Fibroblast of the aortic adventitia (primary cell): Measurements from ENCODE around the gene ECSCR. TPM values are rescaled to one million over a fixed set of nuclear protein-coding genes. Genes with fewer than 3 reads are reported as not detected.

Experiments
- DNase-seq: peaks from one replicate; pipeline ENCODE4 v3.0.0-alpha.2; 2010; ENCODE audit warnings: low read depth
- H3K4me3 ChIP-seq: 2 replicates; pipeline ENCODE4 v1.5.1; 2011; ENCODE audit warnings: low read depth, mild to moderate bottlenecking, control low read depth, low read length, moderate library complexity
- total RNA-seq: library from RNA; depleted of rRNA; stranded (reverse); fragments of >200 nt; gene quantifications from 2 replicates; pipeline ENCODE4 v1.2.3, GENCODE V29; 2012; ENCODE audit warnings: low replicate concordance
- TF ChIP-seq, protein P1 (sequence below): IDR thresholded peaks from 2 replicates; pipeline ENCODE4 v1.5.1; 2011; ENCODE audit warnings: mild to moderate bottlenecking, low read length, control low read depth, inconsistent platforms; ENCODE audit not compliant: insufficient read depth

ECSCR gene
- total RNA-seq, 1 donor = 0.36 TPM

DNA sequence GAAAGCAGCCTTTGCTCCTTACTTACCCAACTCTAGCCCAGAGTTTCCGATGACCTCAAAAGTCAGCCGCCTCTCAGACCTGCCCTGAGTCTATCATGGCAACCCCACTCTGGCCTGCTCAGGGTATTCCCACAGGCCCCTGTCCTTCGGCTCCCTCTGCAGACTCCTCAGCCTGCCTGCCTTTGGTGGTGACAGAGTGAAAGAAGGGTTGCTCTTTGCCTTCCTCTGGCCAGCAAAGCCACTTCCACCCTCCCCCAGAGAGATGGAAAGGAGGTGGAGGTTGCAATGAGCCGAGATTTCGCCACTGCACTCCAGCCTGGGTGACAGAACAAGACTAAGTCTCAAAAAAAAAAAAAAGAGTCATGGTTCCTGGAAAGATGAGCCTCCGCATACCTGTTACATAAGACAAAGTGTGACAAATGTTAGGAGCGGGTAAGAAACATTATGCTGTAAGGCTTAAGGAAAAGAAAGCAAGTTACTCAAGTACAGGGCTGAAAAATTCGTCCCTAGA is 5.9 kb upstream of the ECSCR start:
- TF ChIP-seq, protein P1, sequence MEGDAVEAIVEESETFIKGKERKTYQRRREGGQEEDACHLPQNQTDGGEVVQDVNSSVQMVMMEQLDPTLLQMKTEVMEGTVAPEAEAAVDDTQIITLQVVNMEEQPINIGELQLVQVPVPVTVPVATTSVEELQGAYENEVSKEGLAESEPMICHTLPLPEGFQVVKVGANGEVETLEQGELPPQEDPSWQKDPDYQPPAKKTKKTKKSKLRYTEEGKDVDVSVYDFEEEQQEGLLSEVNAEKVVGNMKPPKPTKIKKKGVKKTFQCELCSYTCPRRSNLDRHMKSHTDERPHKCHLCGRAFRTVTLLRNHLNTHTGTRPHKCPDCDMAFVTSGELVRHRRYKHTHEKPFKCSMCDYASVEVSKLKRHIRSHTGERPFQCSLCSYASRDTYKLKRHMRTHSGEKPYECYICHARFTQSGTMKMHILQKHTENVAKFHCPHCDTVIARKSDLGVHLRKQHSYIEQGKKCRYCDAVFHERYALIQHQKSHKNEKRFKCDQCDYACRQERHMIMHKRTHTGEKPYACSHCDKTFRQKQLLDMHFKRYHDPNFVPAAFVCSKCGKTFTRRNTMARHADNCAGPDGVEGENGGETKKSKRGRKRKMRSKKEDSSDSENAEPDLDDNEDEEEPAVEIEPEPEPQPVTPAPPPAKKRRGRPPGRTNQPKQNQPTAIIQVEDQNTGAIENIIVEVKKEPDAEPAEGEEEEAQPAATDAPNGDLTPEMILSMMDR = no peak
- DNase-seq = no peak
- no peak overlapping the region for H3K4me3 ChIP-seq

DNA sequence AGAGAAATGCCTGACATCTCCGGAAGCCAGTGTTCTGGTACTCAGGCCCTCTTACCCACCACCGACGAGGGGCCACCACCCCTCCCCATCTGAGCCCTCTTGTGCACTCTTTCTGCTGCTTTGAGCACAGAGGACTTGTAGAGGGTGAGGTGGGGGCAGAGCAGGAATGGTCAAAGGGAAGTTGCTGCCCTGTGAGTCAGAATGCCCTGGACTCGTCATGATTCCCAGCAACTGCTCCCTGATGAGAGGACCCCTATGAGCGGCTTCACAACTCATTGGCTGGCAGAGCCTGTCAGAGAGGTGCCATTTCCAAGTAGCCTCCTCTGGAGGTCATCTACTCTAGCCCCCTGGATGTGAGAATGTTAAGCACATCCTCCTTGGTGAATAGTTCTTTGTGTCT is 845 bp downstream of the ECSCR start:
- H3K4me3 ChIP-seq = no peak overlapping the region
- peak; percentile 49 for DNase-seq
- TF ChIP-seq, protein P1 = no peak

DNA sequence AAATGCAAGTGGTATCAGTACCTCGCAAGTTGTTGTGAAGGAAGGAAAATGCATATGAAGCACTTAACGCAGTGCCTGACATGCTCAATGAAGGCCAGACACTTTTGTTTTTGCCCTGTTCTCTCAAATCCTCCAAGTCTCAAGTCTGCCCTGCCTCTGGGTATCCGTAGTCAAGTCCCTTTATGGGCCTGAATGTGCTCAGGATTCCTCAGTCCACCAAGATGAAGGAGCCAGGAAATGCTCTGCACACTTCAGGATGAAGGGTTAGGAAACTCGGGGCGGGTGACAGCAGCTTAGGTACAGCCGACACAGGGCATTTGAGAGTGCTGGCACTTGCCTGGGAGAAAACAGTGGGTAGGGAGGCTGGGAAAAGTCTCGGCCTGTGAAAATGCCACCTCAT is 1.4 kb downstream of the ECSCR start:
- TF ChIP-seq, protein P1 = no peak
- H3K4me3 ChIP-seq = no peak overlapping the region
- no peak for DNase-seq

DNA sequence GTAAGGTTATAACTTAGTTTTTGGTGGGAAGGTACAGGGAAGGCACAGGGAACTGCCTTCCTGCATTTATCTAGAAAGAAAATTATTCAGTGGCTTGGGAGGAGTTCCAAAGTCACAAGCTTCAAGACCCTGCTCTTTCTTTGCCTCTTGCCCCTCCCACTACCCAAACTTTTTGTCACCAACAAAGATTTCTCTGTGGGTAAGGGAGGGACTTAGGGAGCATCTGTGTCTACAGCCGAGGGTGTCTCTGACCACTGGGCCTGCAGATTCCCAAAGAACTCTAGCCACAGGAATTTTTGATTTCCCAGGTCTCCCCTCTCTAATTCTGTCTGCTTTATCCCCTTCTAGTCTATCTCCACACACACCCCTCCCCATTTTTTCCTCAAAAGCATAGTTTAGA is 2.1 kb downstream of the ECSCR start:
- TF ChIP-seq, protein P1 = no peak
- DNase-seq = no peak
- no peak overlapping the region for H3K4me3 ChIP-seq

DNA sequence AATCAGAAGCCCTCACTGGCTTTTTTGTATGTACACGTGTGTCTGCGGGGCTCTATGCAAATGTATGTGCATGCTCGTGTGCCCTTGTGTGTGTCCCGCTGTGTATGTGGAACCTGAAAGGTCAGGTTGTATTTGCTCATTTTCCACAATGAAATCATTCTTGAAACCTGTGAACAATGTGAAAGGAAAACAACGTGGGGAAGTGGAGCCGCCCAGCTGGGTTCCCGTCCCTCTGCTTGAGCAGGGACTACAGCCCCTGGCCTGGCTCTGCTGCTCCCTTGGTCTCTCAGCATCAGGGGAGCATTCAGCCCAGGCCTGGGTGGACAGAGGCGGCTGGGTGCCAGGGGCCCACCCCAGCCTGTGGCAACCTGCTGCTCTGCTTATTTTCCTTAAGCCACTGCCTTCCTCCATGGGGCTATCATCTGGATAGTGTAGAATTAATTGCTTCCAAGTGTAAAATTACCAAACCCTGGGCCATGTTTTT is 3.0 kb downstream of the ECSCR start:
- H3K4me3 ChIP-seq = no peak overlapping the region
- no peak for DNase-seq
- TF ChIP-seq, protein P1 = no peak

DNA sequence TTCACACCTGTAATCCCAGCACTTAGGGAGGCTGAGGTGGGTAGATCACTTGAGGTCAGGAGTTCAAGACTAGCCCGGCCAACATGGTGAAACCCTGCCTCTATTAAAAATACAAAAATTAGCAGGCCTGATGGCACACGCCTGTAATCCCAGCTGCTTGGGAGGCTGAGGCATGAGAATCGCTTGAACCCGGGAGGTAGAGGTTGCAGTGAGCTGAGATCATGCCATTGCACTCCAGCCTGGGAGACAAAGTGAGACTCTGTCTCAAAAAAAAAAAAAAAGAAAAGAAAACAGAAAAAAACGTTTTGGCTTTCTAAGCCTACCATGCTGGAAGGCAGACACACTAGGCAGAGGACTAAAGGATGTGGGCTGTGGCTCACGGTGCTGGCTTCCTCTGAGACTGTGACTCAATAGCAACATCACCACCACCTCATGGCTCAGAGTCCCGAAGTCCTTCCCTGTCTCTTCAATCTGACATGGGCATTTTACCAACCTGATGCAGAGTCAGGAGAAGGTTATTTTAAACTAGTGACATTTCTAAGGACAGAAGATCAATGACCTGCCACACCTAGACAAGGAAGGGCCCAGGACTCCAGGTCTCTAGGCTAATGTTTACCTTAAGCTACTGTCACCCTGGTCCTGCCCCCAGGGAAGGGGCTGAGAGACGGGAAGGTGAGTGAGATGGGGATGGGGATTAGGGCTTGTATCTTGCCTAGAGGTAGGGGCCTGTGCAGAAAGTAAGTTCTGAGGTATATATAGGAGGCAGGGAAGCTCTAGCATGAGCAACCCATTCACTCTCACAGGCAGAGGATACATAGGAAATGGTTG is 3.7 kb downstream of the ECSCR start:
- TF ChIP-seq, protein P1 = no peak
- H3K4me3 ChIP-seq = no peak overlapping the region
- peak; percentile 75 for DNase-seq
